ENCODE measurements around the gene C6orf47.

DNA sequence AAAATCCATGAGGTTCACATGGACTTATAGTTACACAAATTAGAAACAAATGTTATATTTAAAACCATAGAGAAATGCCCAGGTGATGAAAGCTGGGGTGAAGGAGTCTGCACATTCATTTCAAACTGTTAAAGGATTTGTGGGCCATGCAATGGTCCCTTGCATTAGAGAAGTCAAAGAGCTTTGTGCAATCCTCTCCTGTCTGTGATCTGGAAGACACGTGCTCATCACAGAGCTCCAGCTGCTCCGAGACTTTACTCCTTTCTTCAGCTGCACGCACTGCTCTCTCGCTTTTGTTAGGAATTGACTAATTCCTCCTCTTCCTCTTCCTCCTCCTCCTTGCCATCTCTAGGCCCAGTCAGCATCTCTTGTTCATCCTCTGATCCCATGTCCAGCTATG, 49.6 kb downstream of the C6orf47 start:
- TF ChIP-seq EZH2 (IDR thresholded peaks at IDR 0.05; ENCODE audit: low read depth), result no peak
- TF ChIP-seq, protein P1, sequence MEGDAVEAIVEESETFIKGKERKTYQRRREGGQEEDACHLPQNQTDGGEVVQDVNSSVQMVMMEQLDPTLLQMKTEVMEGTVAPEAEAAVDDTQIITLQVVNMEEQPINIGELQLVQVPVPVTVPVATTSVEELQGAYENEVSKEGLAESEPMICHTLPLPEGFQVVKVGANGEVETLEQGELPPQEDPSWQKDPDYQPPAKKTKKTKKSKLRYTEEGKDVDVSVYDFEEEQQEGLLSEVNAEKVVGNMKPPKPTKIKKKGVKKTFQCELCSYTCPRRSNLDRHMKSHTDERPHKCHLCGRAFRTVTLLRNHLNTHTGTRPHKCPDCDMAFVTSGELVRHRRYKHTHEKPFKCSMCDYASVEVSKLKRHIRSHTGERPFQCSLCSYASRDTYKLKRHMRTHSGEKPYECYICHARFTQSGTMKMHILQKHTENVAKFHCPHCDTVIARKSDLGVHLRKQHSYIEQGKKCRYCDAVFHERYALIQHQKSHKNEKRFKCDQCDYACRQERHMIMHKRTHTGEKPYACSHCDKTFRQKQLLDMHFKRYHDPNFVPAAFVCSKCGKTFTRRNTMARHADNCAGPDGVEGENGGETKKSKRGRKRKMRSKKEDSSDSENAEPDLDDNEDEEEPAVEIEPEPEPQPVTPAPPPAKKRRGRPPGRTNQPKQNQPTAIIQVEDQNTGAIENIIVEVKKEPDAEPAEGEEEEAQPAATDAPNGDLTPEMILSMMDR (conservative IDR thresholded peaks at IDR 0.05), result no peak
